Hepatocyte (in vitro differentiated cells): Measurements from ENCODE around the gene CACNA1C.

ENCODE experiments used
- CTCF ChIP-seq: fragments of 200-600 bp; sonication (generic); IDR thresholded peaks from 2 replicates; pipeline ENCODE4 v1.5.1; 2016; ENCODE audit warnings: antibody characterized with exemption, mild to moderate bottlenecking; ENCODE audit not compliant: poor library complexity
- EZH2 ChIP-seq: fragments of 200-600 bp; sonication (generic); IDR thresholded peaks from 2 replicates; pipeline ENCODE4 v1.6.1; 2016; ENCODE audit warnings: antibody characterized with exemption, mild to moderate bottlenecking, borderline replicate concordance
- EZH2phosphoT487 ChIP-seq: fragments of 200-600 bp; sonication (generic); IDR thresholded peaks from one replicate; pipeline ENCODE4 v1.6.1; 2018; ENCODE audit warnings: antibody characterized with exemption, mild to moderate bottlenecking, low read depth, moderate library complexity; ENCODE audit not compliant: unreplicated experiment, severe bottlenecking

GRCh38 chr12:2169940-2170339 lies 117.2 kb downstream of the CACNA1C start:
- TF ChIP-seq CTCF (no peak), EZH2 (no peak), EZH2phosphoT487 (no peak)
